K562 (cell line): ENCODE measurements around the gene PXN. TPM values are rescaled to one million over a fixed set of nuclear protein-coding genes. Genes with fewer than 3 reads are reported as not detected.

ENCODE experiments used
- ATAC-seq: fragments of 200-7000 bp; cut with Tn5 transposase; 3 replicates; pipeline ENCODE4 v1.9.1; 2020; ENCODE audit warnings: moderate library complexity
- BruUV-seq: library from RNA; stranded (reverse); fragments of 400-500 nt; replicated peaks from 2 replicates; lab custom pipeline; 2021; lab: Mats Ljungman, UMichigan
- CTCF ChIA-PET: fragments of 300-600 bp; formaldehyde crosslinking; extraction: SDS; loops from one replicate; lab custom pipeline; 2021; ENCODE audit warnings: low intra/inter-chr PET ratio; lab: Yijun Ruan, JAX
- POLR2A ChIA-PET: fragments of 300-600, 350-650 bp; sonication (Branson Sonifier 250); formaldehyde crosslinking; extraction: SDS; loops from one replicate; lab custom pipeline; 2021; ENCODE audit warnings: antibody characterized with exemption, inconsistent platforms; lab: Yijun Ruan, JAX
- DNase-seq, 4 experiments: peaks; one replicate each; pipeline versions ENCODE4 v3.0.0 to v3.0.0-alpha.2; 2011 to 2018; ENCODE audit warnings: low spot score in 3 of 4, mixed read lengths in 3 of 4; ENCODE audit errors: extremely low read depth in 1 of 4
- FAIRE-seq: peaks from 2 replicates; lab custom pipeline; 2011; peaks lifted over from hg19 to GRCh38; lab: Jason Lieb, UNC
- H2AFZ ChIP-seq: 2 replicates; pipeline ENCODE4 v1.6.0; 2011; ENCODE audit warnings: low read depth, low read length, control low read depth, inconsistent platforms
- H3K27ac ChIP-seq: fragments of 200-600 bp; 3 replicates; pipeline ENCODE4 v1.8.0; 2011; ENCODE audit warnings: low read depth, mild to moderate bottlenecking, control low read depth, inconsistent platforms, low read length, moderate library complexity, mixed read lengths; ENCODE audit errors: extremely low read depth
- H3K27me3 ChIP-seq, 2 experiments: fragments of 300-600 bp in 1 of 2; 2 replicates in 1 of 2; 3 replicates in 1 of 2; pipeline versions ENCODE4 v1.6.0 to v1.8.0; 2011; ENCODE audit warnings: inconsistent platforms in 2 of 2, low read length in 2 of 2, mild to moderate bottlenecking in 1 of 2, mixed read lengths in 1 of 2, moderate library complexity in 1 of 2; ENCODE audit not compliant: control insufficient read depth in 2 of 2, insufficient read depth in 2 of 2
- H3K36me3 ChIP-seq: fragments of 300-600 bp; 3 replicates; pipeline ENCODE4 v1.8.0; 2011; ENCODE audit warnings: mild to moderate bottlenecking, low read length, inconsistent platforms; ENCODE audit not compliant: control insufficient read depth, insufficient read depth
- H3K4me1 ChIP-seq, 2 experiments: fragments of 200-600 bp in 1 of 2; replicated peaks in 1 of 2; 2 replicates in 1 of 2; 3 replicates in 1 of 2; pipeline versions ENCODE4 v1.5.1 to v1.8.0; 2011; ENCODE audit warnings: inconsistent platforms in 2 of 2, low read length in 2 of 2, mild to moderate bottlenecking in 1 of 2, mixed read lengths in 1 of 2, moderate library complexity in 1 of 2; ENCODE audit not compliant: control insufficient read depth in 2 of 2, insufficient read depth in 2 of 2
- H3K4me2 ChIP-seq: 2 replicates; pipeline ENCODE4 v1.6.1; 2011; ENCODE audit warnings: low read length, control low read depth, inconsistent platforms, mixed read lengths; ENCODE audit not compliant: insufficient read depth
- H3K4me3 ChIP-seq: fragments of 200-600 bp; sonication (generic), shearing (Covaris generic); 2 replicates; pipeline ENCODE4 v1.5.1; 2016; ENCODE audit warnings: control low read depth, inconsistent platforms
- H3K79me2 ChIP-seq: fragments of 200-600 bp; 3 replicates; pipeline ENCODE4 v1.8.0; 2011; ENCODE audit warnings: low read length, inconsistent platforms; ENCODE audit not compliant: control insufficient read depth, insufficient read depth
- H3K9ac ChIP-seq, 2 experiments: 2 replicates each; pipeline versions ENCODE4 v1.6.0 to v1.6.1; 2011; ENCODE audit warnings: low read depth in 2 of 2, low read length in 2 of 2, control low read depth in 1 of 2, inconsistent platforms in 1 of 2, mild to moderate bottlenecking in 1 of 2, mixed read lengths in 1 of 2; ENCODE audit not compliant: insufficient read depth in 1 of 2
- H3K9me1 ChIP-seq: one replicate; pipeline ENCODE4 v1.6.0; 2011; ENCODE audit warnings: inconsistent platforms, mild to moderate bottlenecking, low read length, moderate library complexity; ENCODE audit not compliant: control insufficient read depth, insufficient read depth
- H3K9me3 ChIP-seq: replicated peaks from 2 replicates; pipeline ENCODE4 v1.5.1; 2011; ENCODE audit warnings: low read depth, low read length, inconsistent platforms; ENCODE audit not compliant: control insufficient read depth, insufficient read depth
- H4K20me1 ChIP-seq: replicated peaks from 2 replicates; pipeline ENCODE4 v1.6.1; 2011; ENCODE audit warnings: low read length, inconsistent platforms, mixed read lengths; ENCODE audit not compliant: control insufficient read depth, insufficient read depth
- CBFA2T3 ChIP-seq: fragments of 450-650 bp; IDR thresholded peaks from 2 replicates; pipeline ENCODE4 v1.6.1; 2017
- CREM ChIP-seq: IDR thresholded peaks from 2 replicates; pipeline ENCODE4 v1.6.1; 2014; ENCODE audit warnings: antibody characterized with exemption, low read depth
- CTBP1 ChIP-seq: fragments of 450-650 bp; IDR thresholded peaks from 2 replicates; pipeline ENCODE4 v1.6.1; 2016; ENCODE audit warnings: borderline replicate concordance
- OTX1 ChIP-seq: fragments of 450-650 bp; formaldehyde crosslinking; IDR thresholded peaks from 2 replicates; pipeline ENCODE4 v1.4.0; 2022; ENCODE audit warnings: mild to moderate bottlenecking
- RHOXF2B ChIP-seq: fragments of 250-450 bp; sonication (Bioruptor Pico); conservative IDR thresholded peaks from 2 replicates; pipeline ENCODE4 v1.5.1; 2021
- TBL1XR1 ChIP-seq, 2 experiments: IDR thresholded peaks; 2 replicates each; pipeline ENCODE4 v1.6.1; 2012; ENCODE audit warnings: improper control_type of control experiment in 2 of 2, low read length in 2 of 2, mild to moderate bottlenecking in 1 of 2
- TCFL5 ChIP-seq: fragments of 250-450 bp; sonication (Bioruptor Pico); conservative IDR thresholded peaks from 2 replicates; pipeline ENCODE4 v1.6.1; 2021; ENCODE audit warnings: mild to moderate bottlenecking, moderate library complexity, matching md5 sums
- ZEB2 ChIP-seq: fragments of 450-650 bp; IDR thresholded peaks from 2 replicates; pipeline ENCODE4 v1.6.1; 2016
- ZNF143 ChIP-seq: sonication (generic); formaldehyde crosslinking; IDR thresholded peaks from 2 replicates; pipeline ENCODE4 v1.9.0; 2022; ENCODE audit warnings: mild to moderate bottlenecking, missing genetic modification reagents
- WGBS: fragments of 100-300 bp; shearing (Covaris generic); methylation state at CpG from one replicate; pipeline ENCODE4 v1.1.6; 2016; ENCODE audit warnings: low coverage, mixed read lengths; ENCODE audit not compliant: insufficient coverage; ENCODE audit errors: missing lambda C conversion rate; 5-methylcytosine and 5-hydroxymethylcytosine counted together
- in situ Hi-C: fragments of 300-500 bp; cut with MboI; formaldehyde crosslinking; loops from 4 replicates; pipeline ENCODE4 v1.15.0; 2018; ENCODE audit warnings: inconsistent platforms, mixed read lengths
- intact Hi-C: fragments of 100-400 bp; cut with micrococcal nuclease; formaldehyde crosslinking; loops from 2 replicates; pipeline ENCODE4 v1.14.2; 2022
- polyA plus RNA-seq, 8 experiments: library from polyadenylated mRNA; depleted of rRNA in 4 of 8; stranded (reverse) in 5 of 8; unstranded in 3 of 8; fragments of >200 nt; fragmentation: Nextera tagmentation in 2 of 8; fragmentation: Illumina TruSeq in 1 of 8; extraction: Ambion mirVana in 2 of 8; extraction: Trizol in 1 of 8; gene quantifications; 2 replicates each; pipeline versions ENCODE4 v1.2.1 to v1.2.3, GENCODE V29; 2011 to 2014; ENCODE audit warnings: inconsistent platforms in 1 of 8, missing spikeins in 1 of 8
- total RNA-seq, 7 experiments: library from RNA; depleted of rRNA in 6 of 7; stranded (reverse); fragments of >200 nt in 6 of 7; fragmentation: Illumina TruSeq in 2 of 7; extraction: Trizol in 2 of 7; gene quantifications; 2 replicates each; pipeline versions ENCODE4 v1.2.1 to v1.2.3, GENCODE V29; 2011 to 2021; ENCODE audit warnings: low replicate concordance in 1 of 7
- TF ChIP-seq, protein P1 (sequence below): fragments of 250-450 bp; sonication (Bioruptor Pico); IDR thresholded peaks from 2 replicates; pipeline ENCODE4 v1.5.0; 2021
- TF ChIP-seq, protein P2 (sequence below): sonication (generic); formaldehyde crosslinking; IDR thresholded peaks from 2 replicates; pipeline ENCODE4 v1.8.0; 2022; ENCODE audit warnings: missing genetic modification reagents, mild to moderate bottlenecking, borderline replicate concordance

The PXN gene
- total and polyA plus RNA-seq, 9 of the 15 experiments (the other 6 are each of a cell fraction or from before 2014, with no cell fraction given): 4.0 to 74.1 (median 18.6) TPM

DNA sequence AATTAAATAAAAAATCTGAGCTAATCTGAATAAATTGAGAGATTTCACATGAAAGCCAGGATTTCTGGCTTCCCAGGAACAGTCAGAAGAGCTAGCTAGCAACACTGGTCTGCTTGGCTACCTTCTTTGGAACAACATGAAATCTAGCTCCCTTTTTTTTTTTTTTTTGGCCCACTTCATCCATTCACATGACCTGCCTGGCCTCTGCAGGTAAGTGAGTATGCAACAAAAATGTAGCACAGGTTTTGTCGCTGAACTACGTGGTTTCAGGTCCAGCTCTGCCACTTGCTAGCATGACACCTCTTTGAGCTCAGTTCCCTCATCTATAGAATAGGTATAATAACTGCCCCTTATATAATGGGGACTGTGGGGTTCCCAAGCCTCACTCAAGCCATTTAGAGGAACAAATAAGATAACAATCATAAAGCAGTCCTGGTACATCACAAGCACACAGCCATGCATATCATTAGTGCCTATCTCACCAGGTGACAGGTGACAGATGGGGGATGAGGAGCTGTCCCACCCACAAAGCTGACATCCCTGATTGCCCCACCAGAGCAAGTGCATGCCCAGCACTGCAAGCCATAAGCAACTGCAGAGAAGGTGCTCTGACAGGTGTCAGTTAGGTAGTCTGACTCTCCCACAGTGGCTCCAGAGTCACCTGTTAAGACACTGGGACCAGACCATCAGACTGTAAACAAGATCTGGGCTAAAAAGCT is 25.6 kb downstream of the PXN start:
- Histone ChIP-seq H3K9me3 (no peaks in the 10 kb centered on the region), H2AFZ (no peak overlapping the region), H3K4me3 (no peak overlapping the region), H4K20me1 (peaks cover 48% of the 10 kb centered on the region), H3K4me2 (no peak overlapping the region), H3K27ac (no peak overlapping the region), H3K36me3 (peaks cover 5% of the 10 kb centered on the region; the same call in 1 of the 3 replicates)
- in situ Hi-C loops (no loop called here), intact Hi-C loops (no loop called here)
- POLR2A ChIA-PET: interaction anchor here (0.6 to 7.1 kb wide), 7 partner anchors 9 to 179 kb away, joined by 3 to 63 read pairs (median 16); partner anchors contain the start of genes RNU4-1, RNU4-2 and RPLP0
- WGBS: 72% methylated on average over 2 of the region's 2 CpGs
- DNase-seq: no peak
- ATAC-seq: no peak
- BruUV-seq: no TSS peak
- FAIRE-seq: no peak
- TF ChIP-seq TBL1XR1 (IDR thresholded peaks at IDR 0.05; ENCODE audit: low read length in 2 of 2) (no peak), CBFA2T3 (peak; percentile 2; the same call in 1 of the 2 replicates)
- TF ChIP-seq, all 486 proteins: peak for 1
- peaks cover 17% of the 10 kb centered on the region for H3K9me1 ChIP-seq
- H3K4me1 ChIP-seq: peaks cover 38% of the 10 kb centered on the region in 2 experiments
- H3K9ac ChIP-seq: no peak overlapping the region
- H3K79me2 ChIP-seq: peaks cover 30% of the 10 kb centered on the region
- H3K27me3 ChIP-seq: no peaks in the 10 kb centered on the region
- CTCF ChIA-PET: no interaction called here

DNA sequence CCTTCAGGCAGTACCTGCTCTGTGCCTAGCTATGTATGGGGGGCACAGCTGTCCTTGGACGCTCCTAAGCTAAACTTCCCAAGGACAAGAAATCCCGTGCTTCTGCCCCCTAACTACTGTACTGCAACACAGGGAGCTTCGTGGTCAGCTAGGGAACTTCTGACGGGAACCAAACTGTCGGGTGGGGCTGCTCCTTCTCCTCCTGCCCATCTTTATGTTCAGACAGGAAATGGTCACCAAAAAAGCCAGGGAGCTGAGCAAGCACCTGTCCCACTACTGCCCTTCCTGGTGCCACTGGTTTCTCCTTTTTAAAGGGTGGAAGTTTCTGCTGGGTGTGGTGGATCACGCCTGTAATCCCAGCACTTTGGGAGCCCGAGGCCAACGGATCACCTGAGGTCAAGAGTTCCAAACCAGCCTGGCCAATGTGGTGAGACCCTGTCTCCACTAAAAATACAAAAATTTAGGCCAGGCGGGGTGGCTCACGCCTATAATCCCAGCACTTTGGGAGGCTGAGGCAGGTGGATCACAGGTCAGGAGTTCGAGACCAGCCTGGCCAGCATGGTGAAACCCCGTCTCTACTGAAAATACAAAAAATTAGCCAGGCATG is 26.6 kb downstream of the PXN start:
- CTCF ChIA-PET: no interaction called here
- peaks cover 33% of the 10 kb centered on the region for H3K79me2 ChIP-seq
- BruUV-seq: no TSS peak
- POLR2A ChIA-PET: interaction anchor here (0.7 to 7.1 kb wide), 9 partner anchors 9 to 249 kb away, joined by 3 to 98 read pairs (median 5); partner anchors contain the start of genes RNU4-1, RNU4-2 and RPLP0
- no peak overlapping the region for H3K27ac ChIP-seq
- H3K9me3 ChIP-seq: no peaks in the 10 kb centered on the region
- H3K4me1 ChIP-seq: peaks cover 45 to 46% of the 10 kb centered on the region in 2 experiments
- FAIRE-seq: no peak
- no peak for ATAC-seq
- in situ Hi-C loops (no loop called here), intact Hi-C loops (no loop called here)
- no peak overlapping the region for H2AFZ ChIP-seq
- peaks cover 17% of the 10 kb centered on the region for H3K9me1 ChIP-seq
- H4K20me1 ChIP-seq: peaks cover 48% of the 10 kb centered on the region
- no peak for DNase-seq
- H3K4me3 ChIP-seq: no peak overlapping the region
- WGBS: 59% methylated on average over 7 of the region's 12 CpGs
- H3K9ac ChIP-seq: no peak overlapping the region
- H3K4me2 ChIP-seq: no peak overlapping the region
- peaks cover 5% of the 10 kb centered on the region; the same call in 1 of the 3 replicates for H3K36me3 ChIP-seq
- no peaks in the 10 kb centered on the region for H3K27me3 ChIP-seq
- TF ChIP-seq, protein P1, sequence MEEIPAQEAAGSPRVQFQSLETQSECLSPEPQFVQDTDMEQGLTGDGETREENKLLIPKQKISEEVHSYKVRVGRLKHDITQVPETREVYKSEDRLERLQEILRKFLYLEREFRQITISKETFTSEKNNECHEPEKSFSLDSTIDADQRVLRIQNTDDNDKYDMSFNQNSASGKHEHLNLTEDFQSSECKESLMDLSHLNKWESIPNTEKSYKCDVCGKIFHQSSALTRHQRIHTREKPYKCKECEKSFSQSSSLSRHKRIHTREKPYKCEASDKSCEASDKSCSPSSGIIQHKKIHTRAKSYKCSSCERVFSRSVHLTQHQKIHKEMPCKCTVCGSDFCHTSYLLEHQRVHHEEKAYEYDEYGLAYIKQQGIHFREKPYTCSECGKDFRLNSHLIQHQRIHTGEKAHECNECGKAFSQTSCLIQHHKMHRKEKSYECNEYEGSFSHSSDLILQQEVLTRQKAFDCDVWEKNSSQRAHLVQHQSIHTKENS (CRISPR knock-in tag): no peak
- TF ChIP-seq, protein P2, sequence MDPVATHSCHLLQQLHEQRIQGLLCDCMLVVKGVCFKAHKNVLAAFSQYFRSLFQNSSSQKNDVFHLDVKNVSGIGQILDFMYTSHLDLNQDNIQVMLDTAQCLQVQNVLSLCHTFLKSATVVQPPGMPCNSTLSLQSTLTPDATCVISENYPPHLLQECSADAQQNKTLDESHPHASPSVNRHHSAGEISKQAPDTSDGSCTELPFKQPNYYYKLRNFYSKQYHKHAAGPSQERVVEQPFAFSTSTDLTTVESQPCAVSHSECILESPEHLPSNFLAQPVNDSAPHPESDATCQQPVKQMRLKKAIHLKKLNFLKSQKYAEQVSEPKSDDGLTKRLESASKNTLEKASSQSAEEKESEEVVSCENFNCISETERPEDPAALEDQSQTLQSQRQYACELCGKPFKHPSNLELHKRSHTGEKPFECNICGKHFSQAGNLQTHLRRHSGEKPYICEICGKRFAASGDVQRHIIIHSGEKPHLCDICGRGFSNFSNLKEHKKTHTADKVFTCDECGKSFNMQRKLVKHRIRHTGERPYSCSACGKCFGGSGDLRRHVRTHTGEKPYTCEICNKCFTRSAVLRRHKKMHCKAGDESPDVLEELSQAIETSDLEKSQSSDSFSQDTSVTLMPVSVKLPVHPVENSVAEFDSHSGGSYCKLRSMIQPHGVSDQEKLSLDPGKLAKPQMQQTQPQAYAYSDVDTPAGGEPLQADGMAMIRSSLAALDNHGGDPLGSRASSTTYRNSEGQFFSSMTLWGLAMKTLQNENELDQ: no peak
- TF ChIP-seq CTBP1: no peak
- TF ChIP-seq RHOXF2B (CRISPR knock-in tag): no peak
- no peak for TF ChIP-seq TCFL5 (CRISPR knock-in tag)
- TF ChIP-seq CREM: no peak
- no peak for TF ChIP-seq ZEB2
- no peak for TF ChIP-seq ZNF143 (CRISPR knock-in tag)
- no peak for TF ChIP-seq OTX1 (CRISPR knock-in tag)
